ENCODE results near the gene PROKR1.

- no peak for TF ChIP-seq POLR2A (IDR thresholded peaks at IDR 0.05)
- TF ChIP-seq, protein P1, sequence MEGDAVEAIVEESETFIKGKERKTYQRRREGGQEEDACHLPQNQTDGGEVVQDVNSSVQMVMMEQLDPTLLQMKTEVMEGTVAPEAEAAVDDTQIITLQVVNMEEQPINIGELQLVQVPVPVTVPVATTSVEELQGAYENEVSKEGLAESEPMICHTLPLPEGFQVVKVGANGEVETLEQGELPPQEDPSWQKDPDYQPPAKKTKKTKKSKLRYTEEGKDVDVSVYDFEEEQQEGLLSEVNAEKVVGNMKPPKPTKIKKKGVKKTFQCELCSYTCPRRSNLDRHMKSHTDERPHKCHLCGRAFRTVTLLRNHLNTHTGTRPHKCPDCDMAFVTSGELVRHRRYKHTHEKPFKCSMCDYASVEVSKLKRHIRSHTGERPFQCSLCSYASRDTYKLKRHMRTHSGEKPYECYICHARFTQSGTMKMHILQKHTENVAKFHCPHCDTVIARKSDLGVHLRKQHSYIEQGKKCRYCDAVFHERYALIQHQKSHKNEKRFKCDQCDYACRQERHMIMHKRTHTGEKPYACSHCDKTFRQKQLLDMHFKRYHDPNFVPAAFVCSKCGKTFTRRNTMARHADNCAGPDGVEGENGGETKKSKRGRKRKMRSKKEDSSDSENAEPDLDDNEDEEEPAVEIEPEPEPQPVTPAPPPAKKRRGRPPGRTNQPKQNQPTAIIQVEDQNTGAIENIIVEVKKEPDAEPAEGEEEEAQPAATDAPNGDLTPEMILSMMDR (IDR thresholded peaks at IDR 0.05 in 8 of 11, conservative IDR thresholded peaks at IDR 0.05 in 3 of 11), result no peak
- TF ChIP-seq POLR2AphosphoS5 (IDR thresholded peaks at IDR 0.05), result no peak
Measured at GRCh38 chr2:68637047-68637446, 6.3 kb upstream of the PROKR1 start.

All from spleen (tissue), 7 donors.